Peyer's patch (tissue), 4 donors: Measurements from ENCODE around the gene PDGFA. TPM values are rescaled to one million over a fixed set of nuclear protein-coding genes. Genes with fewer than 3 reads are reported as not detected.

ENCODE experiments used
- DNase-seq, 3 donors: peaks; one replicate each; pipeline ENCODE4 v3.0.0-alpha.2; 2017 to 2019
- H3K27ac ChIP-seq, 4 donors: fragments of 200-600 bp; sonication (generic); one replicate each; pipeline ENCODE4 v1.5.1; 2016 to 2019
- H3K27me3 ChIP-seq, 2 donors: fragments of 200-600 bp; sonication (generic); one replicate each; pipeline ENCODE4 v1.5.1; 2019
- H3K36me3 ChIP-seq, 3 donors: fragments of 200-600 bp; sonication (generic); one replicate each; pipeline ENCODE4 v1.5.1; 2016 to 2019
- H3K4me1 ChIP-seq, 4 donors: fragments of 200-600 bp; sonication (generic); one replicate each; pipeline ENCODE4 v1.5.1; 2016 to 2019
- H3K4me3 ChIP-seq, 4 donors: fragments of 200-600 bp; sonication (generic); 1 replicate in 3 of 4; 2 replicates in 1 of 4; pipeline ENCODE4 v1.5.1; 2016 to 2019; ENCODE audit warnings: mild to moderate bottlenecking in 1 of 4
- H3K9me3 ChIP-seq, 4 donors: fragments of 200-600 bp; sonication (generic); one replicate each; pipeline ENCODE4 v1.5.1; 2016 to 2019; ENCODE audit warnings: mild to moderate bottlenecking in 1 of 4
- CTCF ChIP-seq, 6 experiments: fragments of 450-650 bp in 4 of 6; fragments of 200-600 bp in 2 of 6; sonication (generic) in 1 of 6; IDR thresholded peaks; one replicate each; pipeline ENCODE4 v1.5.1; 2017 to 2019; ENCODE audit warnings: antibody characterized with exemption in 6 of 6, mild to moderate bottlenecking in 3 of 6, moderate library complexity in 1 of 6
- POLR2A ChIP-seq, 2 donors: fragments of 450-650 bp; IDR thresholded peaks; one replicate each; pipeline ENCODE4 v1.5.1; 2017; ENCODE audit warnings: antibody characterized with exemption in 2 of 2, mild to moderate bottlenecking in 2 of 2, moderate library complexity in 2 of 2
- total RNA-seq, 4 donors: library from RNA; depleted of rRNA; stranded (reverse); fragments of >200 nt; gene quantifications; one replicate each; pipeline ENCODE4 v1.1.0, GENCODE V29; 2016

PDGFA gene
- total RNA-seq, 4 donors from 2014 or later: 5.8 to 97.8 (median 59.4) TPM

GRCh38 chr7:528451-528850 is 8.8 kb upstream of the PDGFA start:
- TF ChIP-seq POLR2A (IDR thresholded peaks at IDR 0.05): no peak
- no peak for TF ChIP-seq CTCF (IDR thresholded peaks at IDR 0.05)
- H3K36me3 ChIP-seq: no peaks in the 10 kb centered on the region
- H3K9me3 ChIP-seq: peaks cover 0 to 2% (median 0%) of the 10 kb centered on the region in 4 donors
- no peak overlapping the region for H3K4me3 ChIP-seq
- H3K27ac ChIP-seq: no peak overlapping the region
- no peaks in the 10 kb centered on the region for H3K27me3 ChIP-seq
- H3K4me1 ChIP-seq: no peaks in the 10 kb centered on the region
- DNase-seq: no peak

- TF ChIP-seq POLR2A (IDR thresholded peaks at IDR 0.05) (no peak), CTCF (IDR thresholded peaks at IDR 0.05) (peak in 1 of 6 experiments; percentile 5)
- no peak overlapping the region for H3K4me3 ChIP-seq
- H3K27ac ChIP-seq: no peak overlapping the region
- peaks cover 0 to 3% of the 10 kb centered on the region in 2 donors for H3K27me3 ChIP-seq
- DNase-seq: no peak
- peaks cover 0 to 4% (median 1%) of the 10 kb centered on the region in 4 donors for H3K4me1 ChIP-seq
- no peaks in the 10 kb centered on the region for H3K36me3 ChIP-seq
- peaks cover 0 to 2% (median 0%) of the 10 kb centered on the region in 4 donors for H3K9me3 ChIP-seq
These were observed 8.1 kb upstream of the PDGFA start for GRCh38 chr7:527723-528122.

- Histone ChIP-seq H3K27me3 (peaks cover 0 to 13% of the 10 kb centered on the region in 2 donors), H3K4me3 (no peak overlapping the region), H3K36me3 (no peaks in the 10 kb centered on the region), H3K4me1 (peaks cover 5 to 16% (median 10%) of the 10 kb centered on the region in 4 donors), H3K27ac (no peak overlapping the region), H3K9me3 (peaks cover 0 to 2% (median 0%) of the 10 kb centered on the region in 4 donors)
- no peak for DNase-seq
- TF ChIP-seq CTCF (IDR thresholded peaks at IDR 0.05) (no peak), POLR2A (IDR thresholded peaks at IDR 0.05) (no peak)
These were observed 6.9 kb upstream of the PDGFA start for GRCh38 chr7:526460-527034.

- no peak for TF ChIP-seq CTCF (IDR thresholded peaks at IDR 0.05)
- TF ChIP-seq POLR2A (IDR thresholded peaks at IDR 0.05): no peak
- Histone ChIP-seq H3K27ac (no peak overlapping the region), H3K36me3 (no peaks in the 10 kb centered on the region), H3K9me3 (peaks cover 0 to 2% (median 0%) of the 10 kb centered on the region in 4 donors), H3K4me1 (peaks cover 5 to 24% (median 17%) of the 10 kb centered on the region in 4 donors), H3K27me3 (peaks cover 0 to 13% of the 10 kb centered on the region in 2 donors), H3K4me3 (no peak overlapping the region)
- DNase-seq: no peak
These were observed 6.1 kb upstream of the PDGFA start for GRCh38 chr7:525740-526139.

- H3K4me1 ChIP-seq: peaks cover 5 to 33% (median 22%) of the 10 kb centered on the region in 4 donors
- H3K4me3 ChIP-seq: no peak overlapping the region
- H3K36me3 ChIP-seq: no peaks in the 10 kb centered on the region
- DNase-seq: no peak
- peaks cover 0 to 2% (median 0%) of the 10 kb centered on the region in 4 donors for H3K9me3 ChIP-seq
- no peak for TF ChIP-seq POLR2A (IDR thresholded peaks at IDR 0.05)
- TF ChIP-seq CTCF (IDR thresholded peaks at IDR 0.05): no peak
- H3K27ac ChIP-seq: no peak overlapping the region
- peaks cover 0 to 13% of the 10 kb centered on the region in 2 donors for H3K27me3 ChIP-seq
These were observed 5.2 kb upstream of the PDGFA start for GRCh38 chr7:524800-525199.
